NCI-H1436 treated with DMSO at 0.1 percent for 48 hours (cell line): ENCODE results near the gene GLO1.

Experiments
- DNase-seq: peaks from one replicate; lab custom pipeline; 2025; lab: John Stamatoyannopoulos, UW

The GLO1 gene

GRCh38 chr6:38702558-38703397 lies at the start of gene GLO1:
GLO1 (minus strand) TSS chr6:38703145; CDS start chr6:38703054, 91 bp downstream.
- peak; percentile 92 for DNase-seq

- DNase-seq: no peak
These were observed 48.1 kb upstream of the GLO1 start for GRCh38 chr6:38750968-38751615.

DNA sequence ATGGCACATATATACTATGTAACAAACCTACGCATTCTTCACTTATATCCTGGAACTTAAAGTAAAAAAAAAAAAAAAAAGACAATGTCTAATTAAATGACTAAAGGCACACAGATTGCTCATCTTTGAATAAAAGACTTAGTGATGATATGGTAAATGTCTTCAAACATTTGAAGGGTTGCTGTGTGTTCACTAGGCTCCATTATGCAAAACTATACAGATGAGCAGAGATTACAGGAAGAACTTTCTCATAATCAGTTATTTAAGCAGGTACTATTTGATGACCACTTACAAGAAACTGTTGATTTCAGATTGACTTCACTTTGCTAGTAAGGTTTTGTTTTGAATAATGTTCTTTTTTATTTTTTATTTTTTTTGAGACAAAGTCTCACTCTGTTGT lies 46.5 kb upstream of the GLO1 start:
- no peak for DNase-seq

DNA sequence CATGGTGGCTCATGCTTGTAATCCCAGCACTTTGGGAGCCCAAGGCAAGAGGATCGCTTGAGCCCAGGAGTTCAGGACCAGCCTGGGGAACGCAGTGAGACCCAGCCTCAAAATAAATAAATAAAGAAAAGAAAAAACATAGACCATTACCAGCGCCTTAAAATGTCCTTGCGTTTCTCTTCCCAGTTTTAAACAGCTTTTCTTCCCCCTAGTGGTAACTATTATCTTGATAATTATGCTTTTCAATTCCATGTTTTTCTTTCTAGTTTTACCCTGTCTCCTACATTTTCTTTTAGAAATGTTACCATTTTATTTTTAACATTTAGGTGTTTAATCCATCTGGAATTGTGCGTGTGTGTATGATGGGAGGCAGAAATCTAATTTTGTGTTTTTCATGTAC lies 36.6 kb upstream of the GLO1 start:
- no peak for DNase-seq

DNA sequence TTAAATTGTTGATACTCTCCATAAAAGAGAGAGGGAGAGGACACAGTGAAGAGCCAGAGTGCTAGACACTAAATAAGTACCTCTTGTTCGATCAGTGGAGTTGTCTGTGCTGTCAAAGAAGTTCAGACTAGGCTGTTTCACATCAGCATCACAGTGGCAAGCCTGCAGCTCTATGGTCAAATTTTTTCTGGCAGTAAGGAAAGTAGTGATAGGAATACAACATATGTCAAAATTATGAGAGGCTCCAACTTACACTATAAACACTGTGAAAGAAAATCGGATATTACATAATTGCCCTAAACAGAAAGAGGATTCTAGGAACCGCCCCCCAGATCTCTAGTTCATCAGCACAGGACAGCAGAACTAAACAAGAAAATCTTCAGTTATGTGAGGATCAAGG lies 35.3 kb upstream of the GLO1 start:
- no peak for DNase-seq

- DNase-seq: no peak
These were observed 34.0 kb upstream of the GLO1 start for GRCh38 chr6:38736951-38737350.

DNA sequence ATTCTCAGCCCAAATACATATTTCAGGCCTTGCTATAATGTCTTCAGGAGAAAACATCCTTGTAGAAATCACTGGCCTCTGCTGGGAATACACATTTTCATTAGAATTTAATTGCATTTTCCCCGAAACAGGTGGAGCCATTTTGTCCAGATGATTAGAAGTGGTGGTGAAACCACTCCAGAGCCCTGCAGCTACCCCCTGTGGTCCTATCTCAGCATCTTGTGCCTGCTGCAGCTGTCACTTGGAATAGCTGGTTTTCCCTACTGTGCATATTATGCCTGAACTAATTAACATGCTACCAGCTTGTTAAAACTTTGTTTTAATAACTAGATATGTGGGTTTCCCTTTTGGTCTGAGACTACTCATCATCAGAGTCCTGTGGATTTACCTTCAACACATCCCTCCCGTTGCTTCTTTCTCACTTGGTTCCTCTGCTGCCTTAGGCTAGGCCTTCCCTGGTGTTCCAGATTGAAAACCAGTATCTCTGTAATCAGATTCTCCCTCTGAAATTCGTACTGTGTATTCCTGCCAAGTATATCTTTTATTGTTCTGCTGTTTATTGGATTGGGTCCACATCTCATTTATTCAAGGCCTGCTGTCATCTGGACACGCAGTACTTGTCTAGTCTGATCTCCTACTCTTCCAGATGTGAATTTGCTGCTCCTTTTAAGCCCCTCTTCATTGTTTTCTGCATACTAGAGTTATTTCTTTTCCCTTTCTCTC lies 27.4 kb upstream of the GLO1 start:
- DNase-seq: no peak

DNA sequence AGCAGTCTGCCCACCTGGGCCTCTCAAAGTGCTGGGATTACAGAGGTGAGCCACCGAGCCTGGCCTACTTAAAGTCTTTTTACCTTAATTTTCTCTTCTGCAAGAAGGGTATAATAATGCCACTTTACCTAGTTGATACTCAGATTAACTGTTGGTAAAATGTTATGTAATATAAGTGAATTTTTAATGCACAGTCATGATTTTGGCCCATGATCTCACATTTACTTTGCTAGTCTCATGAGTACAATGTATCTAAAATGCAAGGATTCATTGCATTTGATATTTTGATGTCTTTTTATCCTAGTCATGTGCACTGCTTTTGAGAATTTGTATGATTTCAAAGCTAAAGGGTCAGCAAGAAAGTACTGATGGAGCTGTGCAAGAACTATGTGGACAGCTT lies 25.3 kb upstream of the GLO1 start:
- no peak for DNase-seq

DNA sequence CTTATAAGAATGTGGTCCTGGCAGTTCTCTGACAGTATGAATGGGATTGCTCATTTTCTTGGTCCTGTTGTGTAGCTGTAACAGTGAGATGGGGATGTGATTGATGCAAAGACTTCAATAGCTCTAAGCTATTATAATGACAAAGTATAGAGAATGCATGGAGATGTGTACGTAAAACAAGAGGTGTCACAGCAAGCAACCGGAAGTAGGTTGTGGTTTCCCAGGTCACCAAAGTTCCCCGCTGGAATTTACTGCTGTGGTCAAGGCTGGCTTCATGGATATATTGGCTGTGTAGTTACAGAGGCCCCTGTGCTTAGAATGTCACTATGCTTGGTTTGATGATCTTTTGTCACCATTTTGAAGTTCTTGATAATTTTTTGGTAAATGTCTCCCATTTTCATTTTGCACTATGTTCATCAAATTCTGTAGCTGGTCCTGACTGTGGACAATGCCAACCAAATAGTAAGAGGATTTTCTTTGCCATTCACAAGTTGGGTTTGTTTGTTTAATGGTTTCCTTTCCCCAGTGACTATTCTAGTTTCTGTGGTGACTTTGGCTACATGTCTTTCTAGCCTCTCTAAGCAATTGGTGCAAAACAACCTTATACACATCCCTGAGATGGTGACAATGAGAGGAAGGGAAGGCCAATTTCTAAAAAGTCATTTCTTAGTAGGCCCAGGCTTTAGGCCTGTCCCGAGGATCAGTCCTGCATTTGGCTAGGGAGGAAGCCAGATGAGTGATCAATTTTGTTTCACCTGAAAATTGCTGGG lies 22.7 kb upstream of the GLO1 start:
- DNase-seq: no peak

DNA sequence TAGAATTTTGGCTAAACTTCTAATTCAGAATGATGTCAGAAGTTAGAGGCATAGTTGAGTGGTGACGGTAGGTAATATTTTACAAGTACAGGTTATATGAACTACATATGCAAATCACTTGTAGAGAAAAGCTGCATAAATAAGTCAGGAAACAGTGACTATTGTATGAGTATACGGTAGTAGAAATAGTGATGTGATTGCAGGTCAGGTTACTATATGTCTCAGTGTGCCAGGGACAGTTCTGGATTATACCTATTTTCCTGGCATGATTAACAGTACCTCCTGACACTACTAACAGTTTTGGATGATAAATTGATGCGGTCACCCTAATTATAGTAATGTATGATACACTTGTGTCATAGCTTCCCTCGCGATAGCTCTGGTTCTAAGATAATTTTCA lies 21.4 kb upstream of the GLO1 start:
- DNase-seq: no peak

GRCh38 chr6:38723783-38724182 lies 20.8 kb upstream of the GLO1 start:
- DNase-seq: no peak

DNA sequence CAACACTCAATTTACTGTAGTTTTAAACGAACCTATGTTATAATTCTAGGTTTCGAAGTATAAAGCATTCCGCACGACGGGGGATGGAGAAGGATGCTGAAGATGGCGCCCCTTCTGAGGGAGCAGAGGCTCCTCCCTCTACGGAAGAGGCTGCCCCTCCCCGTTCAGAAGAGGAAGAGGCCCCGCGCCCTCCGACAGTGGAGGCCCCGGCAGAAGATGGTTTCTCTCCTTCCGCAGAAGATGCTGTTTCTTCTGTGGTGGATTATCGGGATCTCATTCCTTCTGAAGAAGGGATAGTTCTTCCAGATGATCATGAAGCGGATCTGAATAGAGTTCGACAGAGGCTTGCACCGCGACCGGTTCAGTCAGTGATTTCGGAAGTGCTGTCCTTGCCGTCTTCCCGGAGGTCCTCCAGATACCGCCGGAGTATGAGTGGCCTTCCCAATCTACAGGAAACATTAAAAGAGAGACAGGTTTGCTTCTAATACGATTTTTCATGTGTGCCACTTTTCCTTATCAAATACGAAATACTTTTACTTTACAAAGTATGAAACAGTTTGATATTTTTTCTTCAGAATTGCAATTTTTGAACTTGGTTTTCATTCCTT lies 19.9 kb upstream of the GLO1 start:
- DNase-seq: no peak

DNA sequence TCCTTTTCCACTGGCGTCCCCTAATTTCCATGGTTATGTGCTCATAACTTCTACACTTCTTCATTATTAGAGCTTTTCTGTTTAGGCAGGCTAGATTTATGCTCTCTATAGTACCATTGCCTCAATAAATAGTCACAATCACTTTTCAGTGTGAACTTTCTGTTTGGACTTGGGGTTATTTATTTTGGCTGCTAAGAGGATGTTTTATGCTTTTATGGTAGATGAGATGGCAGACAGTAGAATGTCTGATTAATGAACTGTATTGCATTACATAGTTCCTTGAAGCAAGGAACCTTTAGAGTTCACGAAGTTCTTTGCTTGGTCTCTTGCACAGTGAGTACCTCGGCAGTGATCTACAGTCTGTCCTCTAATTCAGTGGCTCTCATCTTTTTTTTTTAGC lies 19.1 kb upstream of the GLO1 start:
- DNase-seq: no peak

DNA sequence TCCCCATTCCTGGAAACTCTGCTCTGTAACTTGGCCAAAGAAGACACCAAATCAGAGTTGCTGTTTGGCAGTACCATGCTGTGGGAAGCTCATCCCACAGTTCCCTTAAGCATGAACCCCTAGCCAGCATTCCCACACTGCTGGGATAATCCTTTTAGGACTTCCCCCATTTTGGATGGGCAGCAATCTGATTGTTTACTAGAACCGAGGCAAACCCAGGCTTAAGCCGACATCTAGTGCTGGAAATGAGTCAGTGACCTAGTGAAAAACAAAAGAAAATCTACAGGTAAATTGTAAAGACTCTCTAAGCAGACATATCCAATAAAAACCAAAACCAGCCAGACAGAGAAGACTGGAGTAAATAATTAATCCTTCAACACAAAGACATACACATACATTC lies 17.4 kb upstream of the GLO1 start:
- no peak for DNase-seq

GRCh38 chr6:38719358-38719757 lies 16.4 kb upstream of the GLO1 start:
- no peak for DNase-seq

GRCh38 chr6:38716825-38717224 lies 13.9 kb upstream of the GLO1 start:
- no peak for DNase-seq

DNA sequence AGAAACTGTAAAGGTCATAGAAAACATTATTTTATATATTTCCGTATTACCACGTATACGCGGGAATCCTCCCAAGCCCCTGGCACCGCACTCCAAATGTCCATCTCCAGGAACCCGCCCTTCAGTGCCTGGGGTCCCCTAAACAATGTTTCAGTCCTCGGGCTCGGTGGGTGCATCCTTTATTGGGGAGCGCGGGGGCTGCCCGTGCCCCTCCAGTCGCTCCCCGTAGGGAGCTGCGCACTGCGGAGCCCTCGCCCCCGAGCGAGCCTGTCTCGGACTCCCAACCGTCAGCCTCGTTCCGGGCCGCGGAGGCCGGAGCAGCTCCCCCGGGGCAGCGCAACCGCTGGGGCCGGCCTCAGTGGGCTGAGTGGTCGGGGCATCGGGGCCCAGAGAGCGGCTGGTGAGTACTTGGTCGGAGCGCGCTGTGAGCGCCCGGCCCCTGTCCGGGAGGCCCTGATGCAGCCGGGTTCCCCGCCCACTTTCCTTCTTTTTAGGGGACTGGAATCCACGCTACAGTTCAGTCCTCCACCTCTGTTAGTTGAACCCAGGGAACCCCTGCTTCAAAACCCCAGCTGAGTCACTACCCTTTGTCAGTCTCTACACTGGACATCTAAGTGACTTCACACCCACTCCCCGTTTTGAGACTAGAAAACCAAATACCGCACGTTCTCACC lies 12.2 kb upstream of the GLO1 start, which contains the start of gene DNAH8:
Gene DNAH8, plus strand, starts transcription at position 296 of the 674 bp plus-strand sequence. CDS start 7,499 bp downstream, outside the sequence.
- no peak for DNase-seq

- DNase-seq: no peak
These were observed 11.5 kb upstream of the GLO1 start for GRCh38 chr6:38714239-38715015.

DNA sequence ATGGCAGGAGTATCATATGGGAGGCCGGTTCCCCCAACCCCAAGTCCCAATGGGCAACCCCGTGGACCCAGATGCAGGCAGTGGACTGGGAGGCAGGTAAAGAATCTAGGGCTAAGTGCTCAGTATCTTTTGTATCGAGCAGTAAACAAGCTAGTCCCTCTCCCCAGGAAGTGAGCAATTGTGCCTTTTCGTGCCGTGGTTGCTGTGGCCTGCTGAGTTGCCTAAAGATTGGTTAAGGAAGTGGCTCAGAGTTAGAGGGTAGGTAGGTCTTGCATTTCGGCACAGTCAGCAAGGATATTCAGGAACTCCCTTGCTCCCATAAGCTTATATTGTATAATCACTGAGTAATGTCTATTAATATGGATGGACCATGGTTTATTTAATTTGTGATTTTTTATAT lies 10.9 kb upstream of the GLO1 start:
- DNase-seq: no peak

- no peak for DNase-seq
These were observed 5.6 kb upstream of the GLO1 start for GRCh38 chr6:38708496-38708895.
